Kidney epithelial cell (primary cell): ENCODE measurements around the gene TMEM187. TPM values are rescaled to one million over a fixed set of nuclear protein-coding genes. Genes with fewer than 3 reads are reported as not detected.

ENCODE experiments used
- DNase-seq: peaks from one replicate; pipeline ENCODE4 v3.0.0-alpha.2; 2010; ENCODE audit warnings: low read depth
- H3K27me3 ChIP-seq: 2 replicates; pipeline ENCODE4 v1.6.0; 2011; ENCODE audit warnings: low read length; ENCODE audit not compliant: control insufficient read depth, insufficient read depth
- H3K36me3 ChIP-seq: 2 replicates; pipeline ENCODE4 v1.5.1; 2011; ENCODE audit warnings: low read length; ENCODE audit not compliant: control insufficient read depth, insufficient read depth
- H3K4me3 ChIP-seq: 2 replicates; pipeline ENCODE4 v1.5.1; 2011; ENCODE audit warnings: low read depth, mild to moderate bottlenecking, control low read depth, low read length
- CTCF ChIP-seq: IDR thresholded peaks from 2 replicates; pipeline ENCODE4 v1.5.1; 2011; ENCODE audit warnings: mild to moderate bottlenecking, moderate library complexity, low read length, control low read depth, inconsistent platforms; ENCODE audit not compliant: insufficient read depth, poor library complexity, severe bottlenecking
- total RNA-seq: library from RNA; depleted of rRNA; stranded (reverse); fragments of >200 nt; gene quantifications from 2 replicates; pipeline ENCODE4 v1.2.3, GENCODE V29; 2015

The TMEM187 gene
- total RNA-seq, 1 donor from 2014 or later: 6.7 TPM

- DNase-seq: no peak
- H3K4me3 ChIP-seq: no peak overlapping the region
- peaks cover 1% of the 10 kb centered on the region for H3K36me3 ChIP-seq
- TF ChIP-seq CTCF: no peak
- H3K27me3 ChIP-seq: no peaks in the 10 kb centered on the region
These were observed 39.1 kb downstream of the TMEM187 start for GRCh38 chrX:154011376-154012335.

GRCh38 chrX:154012336-154012991 lies 39.9 kb downstream of the TMEM187 start:
- no peak overlapping the region for H3K4me3 ChIP-seq
- H3K36me3 ChIP-seq: peaks cover 1% of the 10 kb centered on the region
- no peak for TF ChIP-seq CTCF
- no peaks in the 10 kb centered on the region for H3K27me3 ChIP-seq
- no peak for DNase-seq

DNA sequence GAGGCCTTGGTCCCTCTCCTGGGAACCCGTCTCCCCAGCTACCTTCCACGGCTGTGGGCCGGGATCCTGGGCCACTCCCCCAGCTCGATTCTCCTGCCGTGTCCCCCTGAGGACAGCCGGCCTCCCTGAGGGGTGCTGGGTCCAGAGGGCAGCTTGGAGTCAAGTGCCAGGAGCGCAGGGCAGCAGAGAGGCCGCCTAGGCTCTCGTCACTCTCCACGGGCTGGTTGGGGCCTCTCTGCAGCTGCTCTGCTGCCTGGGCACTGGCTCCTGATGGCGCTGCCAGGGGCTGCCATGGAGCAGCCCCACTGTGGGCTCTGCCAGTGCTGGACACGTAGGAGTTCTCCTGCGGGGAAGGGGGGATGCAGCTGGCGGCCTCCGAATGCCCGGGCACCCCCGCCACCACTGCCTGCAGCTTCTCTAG lies 40.5 kb downstream of the TMEM187 start:
- Histone ChIP-seq H3K36me3 (peaks cover 1% of the 10 kb centered on the region), H3K27me3 (no peaks in the 10 kb centered on the region), H3K4me3 (no peak overlapping the region)
- TF ChIP-seq CTCF: no peak
- no peak for DNase-seq

- DNase-seq: no peak
- Histone ChIP-seq H3K4me3 (no peak overlapping the region), H3K36me3 (peaks cover 1% of the 10 kb centered on the region), H3K27me3 (no peaks in the 10 kb centered on the region)
- peak; percentile 87 for TF ChIP-seq CTCF
These were observed 41.2 kb downstream of the TMEM187 start for GRCh38 chrX:154013614-154014360.

- Histone ChIP-seq H3K36me3 (peaks cover 1% of the 10 kb centered on the region), H3K27me3 (no peaks in the 10 kb centered on the region), H3K4me3 (no peak overlapping the region)
- no peak for DNase-seq
- TF ChIP-seq CTCF: no peak
These were observed 42.2 kb downstream of the TMEM187 start for GRCh38 chrX:154014429-154015380.
